SK-N-SH (cell line): Measurements from ENCODE around the gene SEMA4F.

Experiments
- CTCF ChIP-seq: fragments of 200-600 bp; sonication (generic); IDR thresholded peaks from 2 replicates; pipeline ENCODE4 v1.6.1; 2017; ENCODE audit warnings: antibody characterized with exemption, mild to moderate bottlenecking, moderate library complexity
- FOXJ3 ChIP-seq: sonication (generic); formaldehyde crosslinking; IDR thresholded peaks from 2 replicates; pipeline ENCODE4 v1.5.1; 2020; ENCODE audit warnings: mild to moderate bottlenecking, missing genetic modification reagents
- GATA2 ChIP-seq: sonication (generic); formaldehyde crosslinking; IDR thresholded peaks from 2 replicates; pipeline ENCODE4 v1.5.0; 2020; ENCODE audit warnings: mild to moderate bottlenecking, missing genetic modification reagents
- JUND ChIP-seq: IDR thresholded peaks from 2 replicates; pipeline ENCODE4 v1.4.0; 2012
- MEF2A ChIP-seq: IDR thresholded peaks from 2 replicates; pipeline ENCODE4 v1.4.0; 2012; ENCODE audit warnings: low read depth, borderline replicate concordance
- MXI1 ChIP-seq: IDR thresholded peaks from 2 replicates; pipeline ENCODE4 v1.6.1; 2012; ENCODE audit warnings: mild to moderate bottlenecking, low read depth, low read length, improper control_type of control experiment
- PBX3 ChIP-seq: IDR thresholded peaks from 2 replicates; pipeline ENCODE4; 2012
- POLR2AphosphoS5 ChIP-seq: IDR thresholded peaks from 2 replicates; pipeline ENCODE4 v1.6.1; 2012; ENCODE audit warnings: low read depth, low read length
- RCOR1 ChIP-seq: fragments of 150-350 bp; IDR thresholded peaks from 2 replicates; pipeline ENCODE4 v1.6.1; 2017; ENCODE audit warnings: antibody characterized with exemption, low read length

- TF ChIP-seq POLR2AphosphoS5 (no peak), CTCF (no peak), JUND (no peak), MEF2A (no peak), FOXJ3 (CRISPR knock-in tag) (no peak), GATA2 (no peak), PBX3 (no peak), RCOR1 (no peak), MXI1 (no peak)
Measured at GRCh38 chr2:74707837-74708236, 53.8 kb downstream of the SEMA4F start.
